ENCODE results near the gene ZYG11A. TPM values are rescaled to one million over a fixed set of nuclear protein-coding genes. Genes with fewer than 3 reads are reported as not detected.

ZYG11A gene
- polyA plus RNA-seq, 12 donors: 0.04 to 0.25 (median 0.07) TPM; not detected in 2

- no peak for DNase-seq
These were observed 34.3 kb downstream of the ZYG11A start for GRCh38 chr1:52876843-52877242.

DNA sequence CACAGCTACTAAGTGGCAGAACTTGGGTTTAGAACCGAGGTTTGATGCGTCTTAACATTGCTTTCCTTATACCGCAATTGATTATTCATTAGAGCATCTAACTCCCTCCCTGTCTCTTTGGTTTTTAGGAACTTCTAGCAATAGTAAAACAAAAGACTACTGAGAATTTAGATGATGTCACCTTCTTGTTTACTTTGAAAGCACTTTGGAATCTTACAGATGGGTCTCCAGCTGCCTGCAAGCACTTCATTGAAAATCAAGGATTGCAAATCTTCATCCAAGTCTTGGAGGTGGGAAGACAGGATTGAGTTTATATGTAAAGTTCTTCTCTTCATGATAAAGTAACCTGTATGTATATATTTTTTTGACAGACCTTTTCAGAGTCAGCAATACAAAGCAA, 35.0 kb downstream of the ZYG11A start:
- no peak for DNase-seq

- no peak for DNase-seq
These were observed 37.6 kb downstream of the ZYG11A start for GRCh38 chr1:52880206-52880605.

- DNase-seq: no peak
These were observed 44.9 kb downstream of the ZYG11A start for GRCh38 chr1:52887483-52887882.

GRCh38 chr1:52892424-52893215, 50.1 kb downstream of the ZYG11A start:
- no peak for DNase-seq

DNA sequence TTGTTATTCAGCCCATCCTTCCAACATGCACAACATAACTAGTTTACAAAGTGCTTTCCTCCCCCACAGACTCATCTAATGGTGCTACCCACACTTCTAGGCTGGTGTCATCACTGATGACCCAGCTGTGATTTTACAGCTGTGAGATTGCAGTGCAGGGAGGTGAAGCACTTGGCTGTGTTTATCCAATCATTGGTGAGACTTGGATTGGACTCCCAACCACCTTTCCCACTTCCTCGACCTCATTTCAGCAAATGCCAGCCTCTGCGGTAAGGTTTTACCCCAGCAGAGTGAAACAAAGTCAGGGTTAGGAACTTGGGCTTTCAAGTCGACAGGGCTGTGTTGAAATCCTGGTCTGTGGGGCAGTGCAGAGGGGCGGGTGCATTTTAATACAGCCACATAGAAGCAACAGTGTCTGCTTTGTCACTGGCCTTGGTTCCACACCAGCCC, 56.9 kb downstream of the ZYG11A start:
- no peak for DNase-seq

- no peak for DNase-seq
These were observed 57.8 kb downstream of the ZYG11A start for GRCh38 chr1:52900402-52900801.

DNA sequence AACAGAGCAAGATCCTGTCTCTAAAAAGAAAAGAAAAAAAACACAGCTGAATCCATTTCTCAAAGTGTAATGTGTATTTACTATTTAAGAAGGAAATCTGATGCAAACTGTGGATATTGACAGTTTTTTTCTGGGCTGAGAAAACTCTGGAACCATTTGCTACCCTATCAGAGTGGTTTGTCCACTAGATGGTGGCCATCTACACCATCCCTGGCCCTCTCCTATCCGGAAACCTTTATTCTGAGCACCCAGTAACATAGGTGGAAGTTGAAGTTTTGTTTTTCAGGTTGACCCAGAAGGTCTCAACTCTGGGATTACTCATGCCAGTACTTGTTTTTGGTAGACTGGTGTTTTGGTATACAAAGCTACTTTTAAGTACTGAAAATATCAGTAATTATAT, 58.8 kb downstream of the ZYG11A start:
- no peak for DNase-seq

- no peak for DNase-seq
These were observed 61.8 kb downstream of the ZYG11A start for GRCh38 chr1:52904208-52904926.

GRCh38 chr1:52904927-52905698, 62.6 kb downstream of the ZYG11A start:
- DNase-seq: no peak

DNA sequence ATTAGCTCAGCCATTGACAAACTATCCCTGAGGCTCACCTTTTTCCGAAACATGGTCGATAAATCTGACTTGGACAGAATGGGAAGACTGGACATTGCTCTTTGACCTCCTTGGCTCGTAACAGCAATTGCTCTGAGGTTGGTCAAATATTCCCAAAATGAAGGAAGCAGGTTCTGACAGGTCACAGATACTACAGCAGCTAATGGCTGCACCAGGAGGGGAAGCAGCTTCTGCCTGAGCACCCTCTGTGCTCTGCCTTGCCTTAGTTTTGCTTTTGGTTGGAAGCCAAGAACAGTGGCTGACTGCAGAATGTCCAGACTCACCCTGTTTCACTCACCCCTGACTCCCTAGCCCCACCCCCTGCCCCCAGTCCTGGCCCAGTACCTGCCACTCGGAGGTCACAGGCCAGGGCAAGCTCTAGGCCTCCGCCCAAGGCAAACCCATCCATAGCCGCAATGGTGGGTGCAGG, 63.6 kb downstream of the ZYG11A start:
- no peak for DNase-seq

DNA sequence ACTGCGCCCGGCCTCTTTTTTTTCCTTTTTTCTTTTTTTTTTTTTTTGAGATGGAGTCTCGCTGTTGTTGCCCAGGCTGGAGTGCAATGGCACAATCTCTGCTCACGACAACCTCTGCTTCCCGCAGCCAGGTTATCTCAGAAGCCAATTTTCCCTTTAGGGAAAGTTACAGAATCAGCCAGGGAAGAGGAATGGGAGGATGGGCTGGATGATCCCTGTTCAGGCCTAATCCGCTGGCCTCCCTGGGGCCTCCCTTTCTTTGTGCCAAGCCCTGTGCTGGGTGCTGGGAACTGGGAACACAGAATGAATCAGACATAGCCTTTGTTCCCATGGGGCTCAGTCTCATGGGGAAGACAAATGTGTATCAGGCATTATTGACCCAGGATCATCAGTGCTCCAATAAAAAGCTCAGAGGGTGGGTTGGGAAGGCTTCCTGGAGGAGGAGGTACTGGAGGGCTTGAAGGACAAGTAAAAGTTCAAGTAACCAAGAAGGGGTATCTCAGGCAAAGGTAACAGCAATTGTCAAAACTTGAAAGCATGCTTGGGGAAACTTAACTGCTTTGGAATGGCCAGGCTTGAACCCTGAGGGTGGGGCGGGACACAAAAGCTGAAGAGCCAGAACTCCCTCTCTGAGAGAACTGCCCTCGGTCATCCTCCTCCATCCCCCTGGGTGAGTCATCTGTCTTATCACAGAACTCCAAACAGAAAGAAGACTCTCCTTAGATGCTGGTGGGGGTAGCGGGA, 64.7 kb downstream of the ZYG11A start:
- no peak for DNase-seq

GRCh38 chr1:52907812-52908153, 65.2 kb downstream of the ZYG11A start:
- no peak for DNase-seq

DNA sequence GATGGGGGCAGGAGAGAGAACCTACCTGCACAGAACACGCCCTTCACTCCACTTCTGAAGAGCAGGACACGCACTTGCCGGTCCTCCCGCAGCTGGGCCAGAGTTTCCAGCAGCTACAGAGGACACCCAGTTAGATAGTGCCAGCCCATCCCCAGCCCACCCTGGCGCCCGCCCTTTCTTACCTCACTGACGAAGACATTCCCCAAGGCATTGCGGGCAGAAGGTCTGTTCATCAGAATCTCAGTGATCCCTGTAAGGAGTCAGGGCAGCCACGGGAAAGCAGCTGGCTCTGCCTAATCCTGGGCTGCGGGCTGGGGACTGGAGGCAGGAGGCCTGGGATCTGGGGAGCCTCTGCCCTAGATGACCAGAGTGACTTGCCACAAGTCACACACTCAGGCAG, 69.0 kb downstream of the ZYG11A start:
- no peak for DNase-seq

- no peak for DNase-seq
These were observed 70.5 kb downstream of the ZYG11A start for GRCh38 chr1:52913014-52913413.

DNA sequence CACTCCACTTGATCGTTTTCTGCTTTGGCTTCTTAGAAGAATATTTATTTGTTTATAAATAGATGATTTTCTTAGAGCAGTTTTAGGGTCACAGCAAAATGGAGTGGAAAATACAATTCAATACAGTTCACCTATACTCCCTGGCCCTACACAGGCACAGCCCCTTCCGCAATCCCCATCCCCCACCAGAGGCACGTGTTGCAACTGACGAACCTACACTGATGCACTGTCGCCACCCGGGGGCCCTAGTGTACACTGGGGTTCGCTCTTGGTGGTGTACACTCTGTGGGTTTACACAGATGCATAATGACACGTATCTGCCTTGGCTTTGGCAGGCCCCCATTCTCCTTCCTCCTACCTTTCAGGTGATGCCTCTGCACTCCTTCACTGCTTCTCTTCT, 71.0 kb downstream of the ZYG11A start:
- no peak for DNase-seq

- no peak for DNase-seq
These were observed 71.9 kb downstream of the ZYG11A start for GRCh38 chr1:52914463-52914862.

DNA sequence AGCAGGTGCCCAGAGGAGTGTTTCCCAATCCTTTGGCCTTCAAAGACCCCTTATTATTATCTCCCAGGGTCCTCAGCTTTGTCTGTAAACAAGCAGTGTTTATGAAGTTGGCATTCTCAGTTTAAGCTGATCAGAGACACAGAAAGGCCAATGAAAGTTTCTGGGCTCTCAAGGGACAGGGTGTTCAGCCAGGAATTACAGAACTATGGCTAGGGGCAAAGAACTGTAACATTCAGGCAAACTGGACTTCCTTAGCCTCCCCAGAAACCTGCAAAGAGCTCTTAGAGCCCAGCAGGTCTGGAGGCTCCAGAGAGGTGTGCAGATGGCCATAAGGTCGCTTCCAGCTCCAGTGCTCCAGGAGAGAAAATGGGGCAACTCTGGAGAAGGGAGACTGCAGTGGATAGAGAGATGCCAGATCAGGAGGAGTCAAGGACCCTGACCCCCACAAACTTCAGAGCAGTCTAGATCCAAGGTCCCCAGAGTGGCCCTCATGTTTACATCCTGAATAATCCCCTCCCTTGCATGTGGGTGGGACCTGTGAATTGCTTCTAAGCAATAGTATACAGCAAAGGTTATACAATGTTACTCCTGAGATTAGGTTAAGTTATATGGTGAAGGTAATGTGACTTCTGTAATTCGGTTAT, 72.8 kb downstream of the ZYG11A start:
- DNase-seq: no peak

- no peak for DNase-seq
These were observed 73.3 kb downstream of the ZYG11A start for GRCh38 chr1:52915855-52916220.

GRCh38 chr1:52916241-52916975, 73.8 kb downstream of the ZYG11A start:
- DNase-seq: no peak

- DNase-seq: no peak
These were observed 74.6 kb downstream of the ZYG11A start for GRCh38 chr1:52917156-52917555.
